OCI-M2 (cell line): Measurements from ENCODE around the gene CLEC7A.

Experiments used
- DNase-seq: peaks from one replicate; lab custom pipeline; 2025; ENCODE audit not compliant: unreplicated experiment; lab: John Stamatoyannopoulos, UW

The CLEC7A gene

GRCh38 chr12:10142976-10143589, 13.1 kb upstream of the CLEC7A start:
- DNase-seq = no peak

GRCh38 chr12:10140001-10140400, 10.0 kb upstream of the CLEC7A start:
- no peak for DNase-seq

- no peak for DNase-seq
These were observed 6.7 kb upstream of the CLEC7A start for GRCh38 chr12:10136637-10137205.

- no peak for DNase-seq
These were observed 5.1 kb upstream of the CLEC7A start for GRCh38 chr12:10135126-10135525.

- no peak for DNase-seq
These were observed 2.9 kb upstream of the CLEC7A start for GRCh38 chr12:10132850-10133370.

DNA sequence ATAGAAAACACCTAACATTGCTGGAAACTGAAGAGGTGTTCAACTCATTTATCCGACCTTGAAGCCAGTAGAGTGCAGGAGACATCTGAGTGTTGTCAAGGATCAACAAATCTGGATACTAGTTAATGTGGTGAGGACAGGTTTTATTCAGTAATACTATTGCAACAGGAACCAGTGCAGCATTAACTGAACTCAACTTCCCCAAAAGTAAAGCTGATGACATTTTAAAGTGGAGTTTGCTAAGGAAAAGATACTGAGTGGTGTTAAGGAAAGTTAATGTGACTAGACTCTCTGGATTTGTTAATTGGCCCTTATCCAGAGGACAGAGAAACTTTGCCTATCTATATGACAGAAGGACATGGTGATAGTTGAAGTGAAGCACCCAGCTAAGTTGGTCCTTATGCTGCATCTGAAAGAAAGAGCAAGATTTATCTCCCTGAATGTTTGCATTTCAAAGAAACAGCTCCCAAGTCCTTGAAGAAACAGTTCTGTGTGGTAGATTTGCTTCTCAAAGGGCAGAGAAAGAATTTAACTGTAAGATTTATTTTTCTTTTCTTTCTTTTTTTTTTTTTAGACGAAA, 1.2 kb upstream of the CLEC7A start:
- DNase-seq = no peak

DNA sequence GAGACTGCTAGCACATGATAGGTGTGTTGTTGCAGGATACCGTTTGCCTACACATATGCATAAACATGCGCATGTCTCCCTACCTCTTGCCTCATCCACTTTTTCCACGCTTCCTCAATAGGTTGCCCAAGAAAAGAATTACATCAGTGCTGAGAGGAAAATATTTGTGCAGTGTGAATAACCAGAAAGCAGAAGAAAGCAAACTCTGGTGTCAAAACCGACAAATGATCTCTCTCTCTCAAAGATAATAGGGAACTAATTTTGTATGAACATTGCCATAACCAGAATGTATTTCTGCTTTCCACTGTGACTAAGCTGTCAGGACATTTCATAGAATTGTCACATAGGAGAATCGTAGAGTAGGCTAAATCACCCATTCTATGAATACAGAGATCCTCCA, 1.3 kb downstream of the CLEC7A start:
- no peak for DNase-seq

- no peak for DNase-seq
These were observed 3.6 kb downstream of the CLEC7A start for GRCh38 chr12:10126413-10126812.

- no peak for DNase-seq
These were observed 7.3 kb downstream of the CLEC7A start for GRCh38 chr12:10122689-10123088.

- no peak for DNase-seq
These were observed 8.7 kb downstream of the CLEC7A start for GRCh38 chr12:10121278-10121677.

- no peak for DNase-seq
These were observed 10.9 kb downstream of the CLEC7A start for GRCh38 chr12:10119066-10119465.

DNA sequence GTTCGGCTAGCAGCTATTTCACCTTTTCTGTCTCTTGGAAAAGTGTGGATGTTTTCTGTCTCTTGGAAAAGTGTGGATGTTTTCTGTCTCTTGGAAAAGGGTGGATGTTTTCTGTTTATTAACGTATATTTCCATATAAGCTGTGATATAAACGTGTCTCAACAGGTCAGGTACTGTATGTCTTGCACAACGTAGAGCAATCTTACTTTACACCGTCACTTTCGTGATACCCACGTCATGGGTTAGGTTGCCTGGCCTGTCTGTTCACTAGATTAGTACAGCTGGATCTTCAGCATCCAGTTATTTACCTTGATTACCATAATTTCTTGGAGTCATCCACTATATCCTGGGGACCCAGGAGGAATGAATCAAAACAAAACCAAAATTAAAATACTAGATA, 14.1 kb downstream of the CLEC7A start:
- DNase-seq = no peak

DNA sequence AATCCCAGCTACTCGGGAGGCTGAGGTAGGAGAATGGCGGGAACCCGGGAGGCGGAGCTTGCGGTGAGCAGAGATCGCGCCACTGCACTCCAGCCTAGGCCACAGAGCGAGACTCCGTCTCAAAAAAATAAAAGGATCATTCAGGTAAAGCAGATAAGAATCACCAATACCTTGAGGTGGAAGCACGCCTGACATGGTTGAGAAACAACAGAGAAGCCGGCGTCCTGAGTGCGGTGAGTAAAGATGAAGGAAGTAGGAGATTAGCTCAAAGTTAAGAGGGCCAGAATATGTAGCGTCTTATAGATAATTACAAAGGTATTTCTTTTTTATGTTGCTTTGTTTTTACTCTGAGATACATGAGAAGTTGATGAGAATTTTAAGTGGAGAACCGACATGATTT, 14.7 kb downstream of the CLEC7A start:
- DNase-seq = no peak

DNA sequence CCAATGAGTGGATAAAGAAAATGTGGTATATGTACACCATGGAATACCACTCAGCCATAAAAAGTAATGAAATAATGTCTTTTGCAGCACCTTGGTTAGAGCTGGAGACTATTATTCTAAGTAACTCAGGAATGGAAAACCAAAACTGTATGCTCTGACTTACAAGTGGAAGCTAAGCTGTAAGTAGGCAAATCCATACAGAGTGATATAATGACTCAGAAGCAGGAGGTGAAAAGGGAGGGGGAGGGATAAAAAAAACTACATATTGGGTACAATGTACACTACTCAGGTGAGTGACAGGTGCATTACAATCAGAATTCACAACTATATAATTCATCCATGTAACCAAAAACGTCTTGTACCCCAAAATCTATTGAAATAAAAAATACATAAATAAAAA, 16.1 kb downstream of the CLEC7A start:
- no peak for DNase-seq

DNA sequence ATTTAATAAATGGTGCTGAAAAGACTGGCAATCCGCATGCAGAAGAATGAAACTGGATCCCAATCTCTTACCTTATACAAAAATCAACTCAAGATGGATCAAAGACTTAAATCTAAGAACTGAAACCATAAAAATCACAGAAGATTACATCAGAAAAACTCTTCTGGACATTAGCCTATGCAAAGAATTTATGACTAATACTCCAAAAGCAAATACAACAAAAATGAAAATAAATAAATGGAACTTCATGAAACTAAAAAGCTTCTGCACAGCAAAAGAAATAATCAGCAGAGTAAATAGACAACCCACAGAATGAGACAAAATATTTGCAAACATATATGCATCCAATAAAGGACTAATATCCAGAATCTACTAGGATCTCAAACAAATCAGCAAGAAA, 16.9 kb downstream of the CLEC7A start:
- DNase-seq = no peak

GRCh38 chr12:10111451-10111850, 18.5 kb downstream of the CLEC7A start:
- DNase-seq = no peak

GRCh38 chr12:10110256-10110844, 19.6 kb downstream of the CLEC7A start:
- no peak for DNase-seq

DNA sequence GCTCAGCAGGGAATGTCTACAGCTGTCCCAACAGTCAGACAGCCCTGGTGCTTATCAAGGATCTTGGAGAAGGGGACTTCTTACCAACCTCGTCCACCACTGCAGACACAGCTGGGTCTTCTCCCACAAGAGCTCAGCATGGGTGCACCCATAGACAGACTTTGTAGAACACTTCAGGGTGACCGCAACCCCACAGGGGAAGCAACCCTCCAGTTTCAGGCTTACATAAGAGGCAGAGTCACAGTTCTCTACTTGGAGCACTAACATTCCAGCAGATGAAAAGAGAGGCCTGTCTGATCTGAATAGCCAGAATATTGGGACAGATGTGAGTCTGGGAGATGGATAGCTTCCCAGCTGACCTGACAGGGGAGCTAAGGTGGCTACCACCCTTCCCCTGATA, 27.7 kb downstream of the CLEC7A start:
- no peak for DNase-seq

- no peak for DNase-seq
These were observed 28.3 kb downstream of the CLEC7A start for GRCh38 chr12:10101648-10102220.

DNA sequence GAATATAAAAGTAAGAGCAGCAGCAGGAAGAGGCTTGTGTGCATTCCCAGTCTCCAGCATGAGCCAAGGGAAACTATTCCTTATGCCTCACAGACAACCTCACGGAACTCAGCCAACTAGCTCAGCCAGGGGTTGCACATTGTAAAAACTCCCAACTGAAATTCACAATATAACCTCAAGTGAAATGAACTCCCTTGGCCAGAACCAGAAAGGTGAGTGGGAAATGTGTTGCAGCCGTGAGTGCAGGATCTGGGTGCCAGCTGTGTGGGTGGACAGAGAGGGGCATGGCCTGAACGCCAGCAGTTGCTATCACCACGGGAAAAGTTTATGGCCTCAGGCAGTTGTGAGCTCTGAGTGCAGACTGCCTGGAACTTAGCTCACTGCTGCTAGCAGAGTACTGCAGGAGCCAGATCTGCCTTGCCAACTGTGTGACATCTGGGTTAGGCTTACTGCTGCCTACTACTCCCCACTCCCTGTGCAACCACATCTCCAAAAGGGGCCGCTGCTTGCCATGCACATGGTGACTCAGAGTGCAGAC, 28.9 kb downstream of the CLEC7A start:
- DNase-seq = no peak

DNA sequence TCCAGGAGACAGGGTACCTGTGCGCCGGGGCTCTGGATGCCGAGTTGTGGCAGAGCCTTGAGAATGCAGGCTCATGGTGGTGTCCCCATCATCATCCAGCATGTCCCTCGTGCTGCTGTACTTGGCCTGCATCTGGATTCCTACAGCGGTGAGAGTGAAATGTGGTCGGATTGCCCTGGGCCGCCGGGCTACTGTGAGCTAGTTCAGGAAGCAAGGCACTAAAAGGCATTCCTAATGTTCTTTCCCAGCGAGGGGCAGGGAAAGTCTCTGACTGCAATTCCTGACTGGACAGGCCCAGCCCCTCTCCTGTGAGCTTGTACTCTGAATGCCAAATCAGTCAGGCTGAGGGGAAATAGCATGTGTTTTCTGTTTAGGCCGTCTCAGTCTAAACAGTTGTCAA, 31.2 kb downstream of the CLEC7A start, which contains the start of gene CLEC1A:
CLEC1A (minus strand) TSS at position 195 of the 400 bp plus-strand sequence; CDS start at position 132, 63 bp downstream.
- DNase-seq = no peak
